SK-N-SH (cell line): ENCODE measurements around the gene VWA3A.
"Not testable (repeated sequence)": the region's sequence is repeated elsewhere in the genome, so short reads cannot be mapped to it uniquely, and the experiment has no call there.

Source experiments
- CHD2 ChIP-seq: fragments of 150-350 bp; IDR thresholded peaks from 2 replicates; pipeline ENCODE4 v1.6.1; 2018; ENCODE audit warnings: low read length; ENCODE audit not compliant: partially characterized antibody
- CTCF ChIP-seq: fragments of 200-600 bp; sonication (generic); IDR thresholded peaks from 2 replicates; pipeline ENCODE4 v1.6.1; 2017; ENCODE audit warnings: antibody characterized with exemption, mild to moderate bottlenecking, moderate library complexity
- EP300 ChIP-seq, 2 experiments: IDR thresholded peaks; 2 replicates each; pipeline versions ENCODE4 v1.4.0 to v1.6.1; 2012; ENCODE audit warnings: borderline replicate concordance in 1 of 2, low read depth in 1 of 2, low read length in 1 of 2
- FOXJ3 ChIP-seq: sonication (generic); formaldehyde crosslinking; IDR thresholded peaks from 2 replicates; pipeline ENCODE4 v1.5.1; 2020; ENCODE audit warnings: mild to moderate bottlenecking, missing genetic modification reagents
- IRF3 ChIP-seq: fragments of 150-350 bp; IDR thresholded peaks from 2 replicates; pipeline ENCODE4 v1.6.1; 2016; ENCODE audit warnings: mild to moderate bottlenecking, low read depth, low read length
- JUND ChIP-seq: IDR thresholded peaks from 2 replicates; pipeline ENCODE4 v1.4.0; 2012
- PBX3 ChIP-seq: IDR thresholded peaks from 2 replicates; pipeline ENCODE4; 2012
- RFX5 ChIP-seq: IDR thresholded peaks from 2 replicates; pipeline ENCODE4 v1.6.1; 2012; ENCODE audit warnings: mild to moderate bottlenecking, improper control_type of control experiment, low read length
- RXRA ChIP-seq: IDR thresholded peaks from 2 replicates; pipeline ENCODE4 v1.4.0; 2012; ENCODE audit warnings: low read depth, mild to moderate bottlenecking, borderline replicate concordance
- SIN3A ChIP-seq: IDR thresholded peaks from 2 replicates; pipeline ENCODE4 v1.6.1; 2012; ENCODE audit warnings: low read depth, mild to moderate bottlenecking, low read length, moderate library complexity, borderline replicate concordance
- SMC3 ChIP-seq: IDR thresholded peaks from 2 replicates; pipeline ENCODE4 v1.6.1; 2012; ENCODE audit warnings: low read depth, low read length, improper control_type of control experiment
- TF ChIP-seq, protein P1 (sequence below): IDR thresholded peaks from 2 replicates; pipeline ENCODE4 v1.6.1; 2012; ENCODE audit warnings: mild to moderate bottlenecking, low read depth, low read length, moderate library complexity
- TF ChIP-seq, protein P2 (sequence below): IDR thresholded peaks from 2 replicates; pipeline ENCODE4 v1.4.0; 2012; ENCODE audit warnings: low read depth

DNA sequence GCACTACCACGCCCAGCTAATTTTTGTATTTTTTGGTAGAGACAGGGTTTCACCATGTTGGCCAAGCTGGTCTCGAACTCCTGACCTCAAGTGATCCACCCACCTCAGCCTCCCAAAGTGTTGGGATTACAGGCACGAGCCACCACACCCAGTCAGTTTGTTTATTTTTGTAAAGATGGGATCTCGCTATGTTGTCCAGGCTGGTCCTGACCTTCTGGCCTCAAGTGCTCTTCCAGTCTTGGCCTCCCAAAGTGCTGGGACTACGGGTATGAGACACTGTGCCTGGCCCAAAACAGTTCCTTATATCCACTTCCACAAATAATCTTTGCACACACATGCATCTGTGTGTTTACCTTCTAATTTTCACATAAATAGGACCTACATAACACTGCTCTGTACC is 19.3 kb downstream of the VWA3A start:
- TF ChIP-seq EP300 (IDR thresholded peaks at IDR 0.05; ENCODE audit: borderline replicate concordance in 1 of 2, low read depth in 1 of 2, low read length in 1 of 2); IRF3; CHD2; CTCF; RFX5; SMC3; JUND; FOXJ3; RXRA; SIN3A; PBX3: not testable (repeated sequence)
- TF ChIP-seq, protein P1, sequence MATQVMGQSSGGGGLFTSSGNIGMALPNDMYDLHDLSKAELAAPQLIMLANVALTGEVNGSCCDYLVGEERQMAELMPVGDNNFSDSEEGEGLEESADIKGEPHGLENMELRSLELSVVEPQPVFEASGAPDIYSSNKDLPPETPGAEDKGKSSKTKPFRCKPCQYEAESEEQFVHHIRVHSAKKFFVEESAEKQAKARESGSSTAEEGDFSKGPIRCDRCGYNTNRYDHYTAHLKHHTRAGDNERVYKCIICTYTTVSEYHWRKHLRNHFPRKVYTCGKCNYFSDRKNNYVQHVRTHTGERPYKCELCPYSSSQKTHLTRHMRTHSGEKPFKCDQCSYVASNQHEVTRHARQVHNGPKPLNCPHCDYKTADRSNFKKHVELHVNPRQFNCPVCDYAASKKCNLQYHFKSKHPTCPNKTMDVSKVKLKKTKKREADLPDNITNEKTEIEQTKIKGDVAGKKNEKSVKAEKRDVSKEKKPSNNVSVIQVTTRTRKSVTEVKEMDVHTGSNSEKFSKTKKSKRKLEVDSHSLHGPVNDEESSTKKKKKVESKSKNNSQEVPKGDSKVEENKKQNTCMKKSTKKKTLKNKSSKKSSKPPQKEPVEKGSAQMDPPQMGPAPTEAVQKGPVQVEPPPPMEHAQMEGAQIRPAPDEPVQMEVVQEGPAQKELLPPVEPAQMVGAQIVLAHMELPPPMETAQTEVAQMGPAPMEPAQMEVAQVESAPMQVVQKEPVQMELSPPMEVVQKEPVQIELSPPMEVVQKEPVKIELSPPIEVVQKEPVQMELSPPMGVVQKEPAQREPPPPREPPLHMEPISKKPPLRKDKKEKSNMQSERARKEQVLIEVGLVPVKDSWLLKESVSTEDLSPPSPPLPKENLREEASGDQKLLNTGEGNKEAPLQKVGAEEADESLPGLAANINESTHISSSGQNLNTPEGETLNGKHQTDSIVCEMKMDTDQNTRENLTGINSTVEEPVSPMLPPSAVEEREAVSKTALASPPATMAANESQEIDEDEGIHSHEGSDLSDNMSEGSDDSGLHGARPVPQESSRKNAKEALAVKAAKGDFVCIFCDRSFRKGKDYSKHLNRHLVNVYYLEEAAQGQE, result not testable (repeated sequence)
- TF ChIP-seq, protein P2, sequence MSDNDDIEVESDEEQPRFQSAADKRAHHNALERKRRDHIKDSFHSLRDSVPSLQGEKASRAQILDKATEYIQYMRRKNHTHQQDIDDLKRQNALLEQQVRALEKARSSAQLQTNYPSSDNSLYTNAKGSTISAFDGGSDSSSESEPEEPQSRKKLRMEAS, result not testable (repeated sequence)
